Uterus (tissue), 2 donors: ENCODE measurements around the gene KIF5A.

Experiments used
- POLR2A ChIP-seq, 2 donors: fragments of 450-650 bp; IDR thresholded peaks; one replicate each; pipeline ENCODE4 v1.6.1; 2016; ENCODE audit warnings: antibody characterized with exemption in 2 of 2, mild to moderate bottlenecking in 1 of 2, moderate library complexity in 1 of 2
- TF ChIP-seq, protein P1 (sequence below), 4 experiments: fragments of 200-600 bp in 2 of 4; fragments of 450-650 bp in 2 of 4; sonication (generic) in 2 of 4; IDR thresholded peaks; one replicate each; pipeline ENCODE4 v1.5.1; 2016 to 2019; ENCODE audit warnings: antibody characterized with exemption in 4 of 4, mild to moderate bottlenecking in 2 of 4, moderate library complexity in 1 of 4

DNA sequence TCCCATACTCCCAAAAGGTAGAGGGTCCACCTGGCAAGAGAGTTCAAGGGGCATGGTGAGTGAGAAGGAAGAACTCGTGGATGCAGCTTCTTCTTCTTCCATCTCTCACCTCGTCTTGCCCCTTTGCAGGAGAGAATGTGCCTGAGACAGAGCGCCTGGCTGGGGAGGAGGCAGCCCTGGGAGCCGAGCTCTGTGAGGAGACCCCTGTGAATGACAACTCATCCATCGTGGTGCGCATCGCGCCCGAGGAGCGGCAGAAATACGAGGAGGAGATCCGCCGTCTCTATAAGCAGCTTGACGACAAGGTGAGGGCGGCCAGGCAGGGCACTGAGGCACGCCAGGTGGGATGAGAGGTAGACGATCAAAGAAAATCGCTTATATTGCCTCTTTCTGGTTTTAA, 20.0 kb downstream of the KIF5A start:
- TF ChIP-seq, protein P1, sequence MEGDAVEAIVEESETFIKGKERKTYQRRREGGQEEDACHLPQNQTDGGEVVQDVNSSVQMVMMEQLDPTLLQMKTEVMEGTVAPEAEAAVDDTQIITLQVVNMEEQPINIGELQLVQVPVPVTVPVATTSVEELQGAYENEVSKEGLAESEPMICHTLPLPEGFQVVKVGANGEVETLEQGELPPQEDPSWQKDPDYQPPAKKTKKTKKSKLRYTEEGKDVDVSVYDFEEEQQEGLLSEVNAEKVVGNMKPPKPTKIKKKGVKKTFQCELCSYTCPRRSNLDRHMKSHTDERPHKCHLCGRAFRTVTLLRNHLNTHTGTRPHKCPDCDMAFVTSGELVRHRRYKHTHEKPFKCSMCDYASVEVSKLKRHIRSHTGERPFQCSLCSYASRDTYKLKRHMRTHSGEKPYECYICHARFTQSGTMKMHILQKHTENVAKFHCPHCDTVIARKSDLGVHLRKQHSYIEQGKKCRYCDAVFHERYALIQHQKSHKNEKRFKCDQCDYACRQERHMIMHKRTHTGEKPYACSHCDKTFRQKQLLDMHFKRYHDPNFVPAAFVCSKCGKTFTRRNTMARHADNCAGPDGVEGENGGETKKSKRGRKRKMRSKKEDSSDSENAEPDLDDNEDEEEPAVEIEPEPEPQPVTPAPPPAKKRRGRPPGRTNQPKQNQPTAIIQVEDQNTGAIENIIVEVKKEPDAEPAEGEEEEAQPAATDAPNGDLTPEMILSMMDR (IDR thresholded peaks at IDR 0.05), result no peak
- no peak for TF ChIP-seq POLR2A (IDR thresholded peaks at IDR 0.05)
